Tibial nerve (tissue), 4 donors: Measurements from ENCODE around the gene KIF6. TPM values are rescaled to one million over a fixed set of nuclear protein-coding genes. Genes with fewer than 3 reads are reported as not detected.

Source experiments
- DNase-seq, 2 donors: peaks; one replicate each; pipeline ENCODE4 v3.0.0-alpha.2; 2019; ENCODE audit warnings: low spot score in 2 of 2
- H3K27ac ChIP-seq, 4 donors: fragments of 200-600 bp; sonication (generic) in 3 of 4; one replicate each; pipeline ENCODE4 v1.5.1; 2017 to 2019; ENCODE audit warnings: mild to moderate bottlenecking in 1 of 4
- H3K27me3 ChIP-seq, 2 donors: fragments of 200-600 bp; sonication (generic) in 1 of 2; one replicate each; pipeline versions ENCODE4 v1.5.1 to v1.6.0; 2017 to 2019
- H3K36me3 ChIP-seq, 3 donors: fragments of 200-600 bp; sonication (generic); one replicate each; pipeline ENCODE4 v1.5.1; 2018 to 2019
- H3K4me1 ChIP-seq, 4 donors: fragments of 200-600 bp; sonication (generic) in 3 of 4; one replicate each; pipeline ENCODE4 v1.5.1; 2017 to 2019
- H3K4me3 ChIP-seq, 4 donors: fragments of 200-600 bp; sonication (generic) in 3 of 4; one replicate each; pipeline ENCODE4 v1.5.1; 2017 to 2019; ENCODE audit warnings: mild to moderate bottlenecking in 1 of 4, moderate library complexity in 1 of 4
- H3K9me3 ChIP-seq, 4 donors: fragments of 200-600 bp; sonication (generic) in 3 of 4; one replicate each; pipeline ENCODE4 v1.5.1; 2017 to 2019
- CTCF ChIP-seq, 5 experiments: fragments of 200-600 bp in 3 of 5; fragments of 450-650 bp in 2 of 5; sonication (generic) in 3 of 5; IDR thresholded peaks; one replicate each; pipeline ENCODE4 v1.5.1; 2016 to 2019; ENCODE audit warnings: antibody characterized with exemption in 5 of 5, mild to moderate bottlenecking in 3 of 5, moderate library complexity in 2 of 5
- EP300 ChIP-seq, 2 donors: sonication (generic); formaldehyde crosslinking; IDR thresholded peaks; one replicate each; pipeline ENCODE4 v1.6.1; 2017; ENCODE audit warnings: antibody characterized with exemption in 2 of 2, mild to moderate bottlenecking in 1 of 2
- POLR2A ChIP-seq, 2 donors: fragments of 450-650 bp; IDR thresholded peaks; one replicate each; pipeline ENCODE4 v1.6.1; 2017; ENCODE audit warnings: antibody characterized with exemption in 2 of 2, mild to moderate bottlenecking in 2 of 2, moderate library complexity in 2 of 2
- WGBS, 2 donors: methylation state at CpG; one replicate each; pipeline ENCODE4 v1.1.5; 2018; 5-methylcytosine and 5-hydroxymethylcytosine counted together
- total RNA-seq, 4 donors: library from RNA; depleted of rRNA; stranded (reverse); fragments of >200 nt; gene quantifications; one replicate each; pipeline ENCODE4 v1.1.0, GENCODE V29; 2016

The KIF6 gene
- total RNA-seq, 4 donors from 2014 or later: 0.22 to 0.59 TPM; not detected in 2

- no peaks in the 10 kb centered on the region for H3K27me3 ChIP-seq
- TF ChIP-seq EP300 (IDR thresholded peaks at IDR 0.05) (no peak), CTCF (IDR thresholded peaks at IDR 0.05) (no peak), POLR2A (IDR thresholded peaks at IDR 0.05) (no peak)
- H3K9me3 ChIP-seq: no peaks in the 10 kb centered on the region
- no peak overlapping the region for H3K27ac ChIP-seq
- no peak overlapping the region for H3K4me3 ChIP-seq
- no peak for DNase-seq
- no peaks in the 10 kb centered on the region for H3K4me1 ChIP-seq
- no peaks in the 10 kb centered on the region for H3K36me3 ChIP-seq
These were observed 29.8 kb downstream of the KIF6 start for GRCh38 chr6:39695447-39695846.

- Histone ChIP-seq H3K9me3 (no peaks in the 10 kb centered on the region), H3K36me3 (no peaks in the 10 kb centered on the region), H3K27ac (no peak overlapping the region), H3K27me3 (no peaks in the 10 kb centered on the region), H3K4me1 (no peaks in the 10 kb centered on the region), H3K4me3 (no peak overlapping the region)
- no peak for DNase-seq
- no peak for TF ChIP-seq CTCF (IDR thresholded peaks at IDR 0.05)
- no peak for TF ChIP-seq POLR2A (IDR thresholded peaks at IDR 0.05)
- no peak for TF ChIP-seq EP300 (IDR thresholded peaks at IDR 0.05)
These were observed 32.0 kb downstream of the KIF6 start for GRCh38 chr6:39693206-39693605.

GRCh38 chr6:39688494-39688893 is 36.7 kb downstream of the KIF6 start:
- TF ChIP-seq CTCF (IDR thresholded peaks at IDR 0.05) (no peak), EP300 (IDR thresholded peaks at IDR 0.05) (peak in 1 of 2 donors; percentile 50)
- Histone ChIP-seq H3K4me1 (peaks cover 0 to 8% (median 0%) of the 10 kb centered on the region in 4 donors), H3K9me3 (no peaks in the 10 kb centered on the region), H3K27ac (no peak overlapping the region), H3K36me3 (no peaks in the 10 kb centered on the region), H3K27me3 (no peaks in the 10 kb centered on the region), H3K4me3 (no peak overlapping the region)
- 57 to 59% methylated on average over 2 of the region's 2 CpGs for WGBS, 2 donors
- DNase-seq: peak in 1 of 2 donors; percentile 48

GRCh38 chr6:39686976-39687375 is 38.2 kb downstream of the KIF6 start:
- H3K4me1 ChIP-seq: peaks cover 0 to 8% (median 0%) of the 10 kb centered on the region in 4 donors
- H3K27ac ChIP-seq: no peak overlapping the region
- H3K4me3 ChIP-seq: no peak overlapping the region
- no peaks in the 10 kb centered on the region for H3K9me3 ChIP-seq
- no peak for TF ChIP-seq CTCF (IDR thresholded peaks at IDR 0.05)
- peak in 1 of 2 donors; percentile 72 for TF ChIP-seq EP300 (IDR thresholded peaks at IDR 0.05)
- no peaks in the 10 kb centered on the region for H3K27me3 ChIP-seq
- DNase-seq: peak; percentile 21 to 54
- H3K36me3 ChIP-seq: no peaks in the 10 kb centered on the region
- 30 to 36% methylated on average over 6 of the region's 6 CpGs for WGBS, 2 donors

GRCh38 chr6:39685938-39686337 is 39.3 kb downstream of the KIF6 start:
- TF ChIP-seq POLR2A (IDR thresholded peaks at IDR 0.05) (no peak), CTCF (IDR thresholded peaks at IDR 0.05) (no peak), EP300 (IDR thresholded peaks at IDR 0.05) (no peak)
- H3K27me3 ChIP-seq: no peaks in the 10 kb centered on the region
- no peak overlapping the region for H3K27ac ChIP-seq
- H3K4me3 ChIP-seq: no peak overlapping the region
- no peaks in the 10 kb centered on the region for H3K36me3 ChIP-seq
- H3K4me1 ChIP-seq: peaks cover 0 to 16% (median 0%) of the 10 kb centered on the region in 4 donors
- 80 to 85% methylated on average over 1 of the region's 1 CpG for WGBS, 2 donors
- no peaks in the 10 kb centered on the region for H3K9me3 ChIP-seq
- DNase-seq: no peak
